HEK293T (cell line): ENCODE results near the gene FGG.

Experiments
- PKNOX1 ChIP-seq: fragments of 450-650 bp; IDR thresholded peaks from 2 replicates; pipeline ENCODE4 v1.6.1; 2016
- TARDBP ChIP-seq: fragments of 450-650 bp; IDR thresholded peaks from 2 replicates; pipeline ENCODE4 v1.6.1; 2016

GRCh38 chr4:154584259-154584658 is 28.2 kb downstream of the FGG start:
- TF ChIP-seq TARDBP (no peak), PKNOX1 (no peak)
